ENCODE results near the gene RPGRIP1.

- TF ChIP-seq ZNF692 (tag by site-specific recombination; IDR thresholded peaks at IDR 0.05) (no peak), ZBTB26 (tag by site-specific recombination; optimal IDR thresholded peaks at IDR 0.05) (no peak), HOXD13 (CRISPR knock-in tag; IDR thresholded peaks at IDR 0.05; ENCODE audit: borderline replicate concordance) (no peak), ELK4 (IDR thresholded peaks at IDR 0.05; ENCODE audit: borderline replicate concordance, low read depth, low read length) (no peak), ZNF184 (tag by site-specific recombination; IDR thresholded peaks at IDR 0.05) (no peak), CTCF (tag by site-specific recombination; IDR thresholded peaks at IDR 0.05) (no peak), GLI4 (tag by site-specific recombination; IDR thresholded peaks at IDR 0.05) (no peak), PRDM1 (tag by site-specific recombination; IDR thresholded peaks at IDR 0.05) (no peak), ZNF639 (tag by site-specific recombination; IDR thresholded peaks at IDR 0.05) (no peak), ZNF449 (tag by site-specific recombination; IDR thresholded peaks at IDR 0.05) (no peak), ZNF548 (tag by site-specific recombination; IDR thresholded peaks at IDR 0.05) (no peak)
Observed at GRCh38 chr14:21233457-21234076, 46.3 kb upstream of the RPGRIP1 start.
